SW480 (cell line): Measurements from ENCODE around the gene SMPX.
"Not testable (repeated sequence)": the region's sequence is repeated elsewhere in the genome, so short reads cannot be mapped to it uniquely, and the experiment has no call there.

ENCODE experiments used
- DNase-seq: peaks from one replicate; pipeline ENCODE4 v3.0.0-alpha.2; 2016; ENCODE audit warnings: low spot score

SMPX gene

GRCh38 chrX:21757960-21758359, at the start of gene SMPX:
SMPX (minus strand) TSS chrX:21758116; CDS start chrX:21754290, 3,826 bp downstream.
- no peak for DNase-seq

- DNase-seq, result peak; percentile 36
Observed at GRCh38 chrX:21806691-21807090, 48.8 kb upstream of the SMPX start.

- no peak for DNase-seq
Observed at GRCh38 chrX:21802839-21803238, 44.9 kb upstream of the SMPX start.

GRCh38 chrX:21802054-21802670, 44.2 kb upstream of the SMPX start:
- DNase-seq, result no peak

GRCh38 chrX:21800344-21800770, 42.4 kb upstream of the SMPX start:
- no peak for DNase-seq

- DNase-seq, result no peak
Observed at GRCh38 chrX:21799767-21800166, 41.9 kb upstream of the SMPX start.

- DNase-seq, result peak; percentile 52
Observed at GRCh38 chrX:21798677-21799219, 40.8 kb upstream of the SMPX start.

GRCh38 chrX:21781976-21782375, 24.1 kb upstream of the SMPX start:
- DNase-seq, result no peak

GRCh38 chrX:21781525-21781924, 23.6 kb upstream of the SMPX start:
- no peak for DNase-seq

- no peak for DNase-seq
Observed at GRCh38 chrX:21779095-21779494, 21.2 kb upstream of the SMPX start.

- no peak for DNase-seq
Observed at GRCh38 chrX:21778236-21778635, 20.3 kb upstream of the SMPX start.

GRCh38 chrX:21775128-21775527, 17.2 kb upstream of the SMPX start:
- DNase-seq, result not testable (repeated sequence)

GRCh38 chrX:21773036-21773435, 15.1 kb upstream of the SMPX start:
- not testable (repeated sequence) for DNase-seq

GRCh38 chrX:21770631-21771321, 12.9 kb upstream of the SMPX start:
- DNase-seq, result no peak

- DNase-seq, result no peak
Observed at GRCh38 chrX:21766101-21766500, 8.2 kb upstream of the SMPX start.

GRCh38 chrX:21764008-21764407, 6.1 kb upstream of the SMPX start:
- DNase-seq, result no peak

GRCh38 chrX:21758488-21758887, 572 bp upstream of the SMPX start:
- no peak for DNase-seq

- no peak for DNase-seq
Observed at GRCh38 chrX:21756785-21757529, 959 bp downstream of the SMPX start.

GRCh38 chrX:21749924-21750323, 8.0 kb downstream of the SMPX start:
- no peak for DNase-seq

- DNase-seq, result no peak
Observed at GRCh38 chrX:21748235-21748634, 9.7 kb downstream of the SMPX start.

GRCh38 chrX:21747558-21747957, 10.4 kb downstream of the SMPX start:
- no peak for DNase-seq

- DNase-seq, result peak; percentile 13
Observed at GRCh38 chrX:21745756-21746155, 12.2 kb downstream of the SMPX start.

GRCh38 chrX:21744721-21745120, 13.2 kb downstream of the SMPX start:
- no peak for DNase-seq
